Ascending aorta (tissue), 2 donors: ENCODE results near the gene HLA-DMA. TPM values are rescaled to one million over a fixed set of nuclear protein-coding genes. Genes with fewer than 3 reads are reported as not detected.
A peak's percentile ranks its signal among the peaks of the same experiment; 100 is the strongest.

Source experiments
- DNase-seq, 2 donors: peaks; one replicate each; pipeline ENCODE4 v3.0.0-alpha.2; 2019; ENCODE audit warnings: low spot score in 2 of 2
- H3K27ac ChIP-seq, 2 donors: fragments of 200-600 bp; sonication (generic); one replicate each; pipeline ENCODE4 v1.5.1; 2016 to 2017; ENCODE audit warnings: mild to moderate bottlenecking in 1 of 2
- H3K27me3 ChIP-seq: fragments of 200-600 bp; sonication (generic); one replicate; pipeline ENCODE4 v1.5.1; 2017
- H3K36me3 ChIP-seq, 2 donors: fragments of 200-600 bp; sonication (generic); one replicate each; pipeline ENCODE4 v1.5.1; 2016
- H3K4me1 ChIP-seq, 2 donors: fragments of 200-600 bp; sonication (generic); one replicate each; pipeline ENCODE4 v1.5.1; 2016 to 2017; ENCODE audit warnings: mild to moderate bottlenecking in 1 of 2
- H3K4me3 ChIP-seq, 2 donors: fragments of 200-600 bp; sonication (generic); one replicate each; pipeline ENCODE4 v1.5.1; 2016 to 2017; ENCODE audit warnings: mild to moderate bottlenecking in 1 of 2
- H3K9me3 ChIP-seq, 2 donors: fragments of 200-600 bp; sonication (generic); one replicate each; pipeline ENCODE4 v1.5.1; 2016
- CTCF ChIP-seq, 3 experiments: fragments of 200-600 bp in 2 of 3; fragments of 450-650 bp in 1 of 3; sonication (generic) in 2 of 3; IDR thresholded peaks; one replicate each; pipeline ENCODE4 v1.5.1; 2016 to 2019; ENCODE audit warnings: antibody characterized with exemption in 3 of 3, mild to moderate bottlenecking in 1 of 3, moderate library complexity in 1 of 3
- intact Hi-C: fragments of 100-400 bp; cut with DNase I; formaldehyde crosslinking; loops from one replicate; pipeline ENCODE4 v1.15.1; 2023
- total RNA-seq: library from RNA; depleted of rRNA; stranded (reverse); fragments of >200 nt; gene quantifications from one replicate; pipeline ENCODE4 v1.1.0, GENCODE V29; 2016

HLA-DMA gene
- total RNA-seq, 1 donor from 2014 or later: 28.0 TPM

GRCh38 chr6:32991972-32992371 lies 39.1 kb upstream of the HLA-DMA start:
- DNase-seq: no peak
- Histone ChIP-seq H3K4me3 (no peak overlapping the region), H3K27me3 (no peaks in the 10 kb centered on the region), H3K9me3 (no peaks in the 10 kb centered on the region), H3K4me1 (no peaks in the 10 kb centered on the region), H3K27ac (no peak overlapping the region), H3K36me3 (no peaks in the 10 kb centered on the region)
- intact Hi-C loops: no loop called here
- TF ChIP-seq CTCF (IDR thresholded peaks at IDR 0.05): no peak

GRCh38 chr6:32989368-32989767 lies 36.5 kb upstream of the HLA-DMA start:
- H3K27me3 ChIP-seq: no peaks in the 10 kb centered on the region
- DNase-seq: no peak
- H3K36me3 ChIP-seq: no peaks in the 10 kb centered on the region
- no peak for TF ChIP-seq CTCF (IDR thresholded peaks at IDR 0.05)
- H3K4me1 ChIP-seq: no peaks in the 10 kb centered on the region
- intact Hi-C loops: no loop called here
- H3K27ac ChIP-seq: no peak overlapping the region
- H3K9me3 ChIP-seq: no peaks in the 10 kb centered on the region
- H3K4me3 ChIP-seq: no peak overlapping the region

- peak; percentile 71 to 95 for DNase-seq
- H3K36me3 ChIP-seq: peaks cover 23 to 24% of the 10 kb centered on the region in 2 donors
- H3K27me3 ChIP-seq: no peaks in the 10 kb centered on the region
- peak overlapping the region in 1 of 2 donors; percentile 18 for H3K27ac ChIP-seq
- intact Hi-C loops: loop anchor here (1.0 kb wide), 2 partner anchors 52 to 100 kb away; no protein-coding TSS in a partner anchor
- no peak overlapping the region for H3K4me3 ChIP-seq
- H3K9me3 ChIP-seq: no peaks in the 10 kb centered on the region
- TF ChIP-seq CTCF (IDR thresholded peaks at IDR 0.05): peak; percentile 78 to 95 (median 89)
- peaks cover 0 to 3% of the 10 kb centered on the region in 2 donors for H3K4me1 ChIP-seq
Measured at GRCh38 chr6:32984622-32985389, 31.9 kb upstream of the HLA-DMA start.

GRCh38 chr6:32983964-32984621 lies 31.2 kb upstream of the HLA-DMA start:
- H3K4me1 ChIP-seq: peaks cover 0 to 3% of the 10 kb centered on the region in 2 donors
- H3K27me3 ChIP-seq: no peaks in the 10 kb centered on the region
- peak overlapping the region in 1 of 2 donors; percentile 18 for H3K27ac ChIP-seq
- H3K9me3 ChIP-seq: no peaks in the 10 kb centered on the region
- no peak overlapping the region for H3K4me3 ChIP-seq
- DNase-seq: no peak
- intact Hi-C loops: loop anchor here (1.0 kb wide), 2 partner anchors 51 to 99 kb away; no protein-coding TSS in a partner anchor
- TF ChIP-seq CTCF (IDR thresholded peaks at IDR 0.05): no peak
- H3K36me3 ChIP-seq: peaks cover 30 to 31% of the 10 kb centered on the region in 2 donors

- Histone ChIP-seq H3K27me3 (no peaks in the 10 kb centered on the region), H3K9me3 (no peaks in the 10 kb centered on the region), H3K4me3 (no peak overlapping the region), H3K27ac (peak overlapping the region in 1 of 2 donors; percentile 12), H3K4me1 (peaks cover 0 to 3% of the 10 kb centered on the region in 2 donors), H3K36me3 (peaks cover 36 to 37% of the 10 kb centered on the region in 2 donors)
- intact Hi-C loops: no loop called here
- TF ChIP-seq CTCF (IDR thresholded peaks at IDR 0.05): no peak
- DNase-seq: no peak
Measured at GRCh38 chr6:32983493-32983848, 30.6 kb upstream of the HLA-DMA start.
